Thyroid gland (tissue), 4 donors: ENCODE results near the gene CDH16.
"Not testable (repeated sequence)": the region's sequence is repeated elsewhere in the genome, so short reads cannot be mapped to it uniquely, and the experiment has no call there.

Experiments
- CTCF ChIP-seq, 6 experiments: fragments of 200-600 bp in 3 of 6; fragments of 450-650 bp in 3 of 6; sonication (generic) in 3 of 6; IDR thresholded peaks; one replicate each; pipeline ENCODE4 v1.5.1; 2016 to 2019; ENCODE audit warnings: antibody characterized with exemption in 6 of 6, mild to moderate bottlenecking in 2 of 6, inconsistent platforms in 1 of 6, moderate library complexity in 1 of 6
- POLR2A ChIP-seq, 2 donors: fragments of 450-650 bp; IDR thresholded peaks; one replicate each; pipeline ENCODE4 v1.6.1; 2017; ENCODE audit warnings: antibody characterized with exemption in 2 of 2, mild to moderate bottlenecking in 2 of 2, moderate library complexity in 1 of 2

DNA sequence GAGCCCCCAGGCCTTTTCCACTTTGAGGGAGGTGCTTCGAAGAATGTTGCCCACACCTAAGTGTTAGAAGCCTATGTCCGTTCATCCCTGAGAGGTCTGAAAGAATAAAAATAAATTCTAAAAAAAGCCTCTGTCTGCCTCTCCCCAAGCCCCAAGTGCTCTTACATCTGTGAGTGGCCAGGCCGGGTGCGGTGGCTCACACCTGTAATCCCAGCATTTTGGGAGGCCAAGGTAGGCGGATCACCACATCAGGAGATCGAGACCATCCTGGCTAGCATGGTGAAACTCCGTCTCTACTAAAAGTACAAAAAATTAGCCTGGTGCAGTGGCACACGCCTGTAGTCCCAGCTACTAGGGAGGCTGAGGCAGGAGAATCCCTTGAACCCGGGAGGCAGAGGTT is 26.3 kb upstream of the CDH16 start:
- TF ChIP-seq POLR2A, CTCF (IDR thresholded peaks at IDR 0.05): not testable (repeated sequence)
